Measurements from ENCODE around the gene INTS13. TPM values are rescaled to one million over a fixed set of nuclear protein-coding genes. Genes with fewer than 3 reads are reported as not detected.
"Not testable (repeated sequence)": the region's sequence is repeated elsewhere in the genome, so short reads cannot be mapped to it uniquely, and the experiment has no call there.

Gene INTS13
- total RNA-seq, 4 donors from 2014 or later = 6.4 to 120 (median 15.7) TPM

DNA sequence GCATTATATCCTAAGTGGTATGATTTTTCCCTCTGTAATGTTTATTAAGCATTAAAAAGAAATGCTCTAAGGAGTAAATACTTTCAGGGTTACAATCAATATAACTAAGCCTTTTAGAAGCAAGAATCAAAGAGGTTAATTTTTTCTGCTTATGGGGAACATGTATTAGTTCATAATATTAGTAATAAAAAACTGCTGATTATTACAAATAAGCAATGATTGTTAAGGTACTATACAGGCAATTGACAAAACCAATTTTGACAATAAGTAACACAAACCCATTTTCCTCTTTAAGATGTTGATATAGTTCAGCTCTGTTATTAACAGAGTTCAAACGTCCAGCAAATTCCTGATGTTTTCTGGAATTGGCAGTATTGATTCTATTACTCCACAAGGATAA, 31.8 kb downstream of the INTS13 start:
- no peak for TF ChIP-seq POLR2AphosphoS5 (IDR thresholded peaks at IDR 0.05)
- no peak for TF ChIP-seq POLR2A (IDR thresholded peaks at IDR 0.05)
- TF ChIP-seq EP300 (IDR thresholded peaks at IDR 0.05; ENCODE audit: low read depth) = no peak
- TF ChIP-seq, protein P1, sequence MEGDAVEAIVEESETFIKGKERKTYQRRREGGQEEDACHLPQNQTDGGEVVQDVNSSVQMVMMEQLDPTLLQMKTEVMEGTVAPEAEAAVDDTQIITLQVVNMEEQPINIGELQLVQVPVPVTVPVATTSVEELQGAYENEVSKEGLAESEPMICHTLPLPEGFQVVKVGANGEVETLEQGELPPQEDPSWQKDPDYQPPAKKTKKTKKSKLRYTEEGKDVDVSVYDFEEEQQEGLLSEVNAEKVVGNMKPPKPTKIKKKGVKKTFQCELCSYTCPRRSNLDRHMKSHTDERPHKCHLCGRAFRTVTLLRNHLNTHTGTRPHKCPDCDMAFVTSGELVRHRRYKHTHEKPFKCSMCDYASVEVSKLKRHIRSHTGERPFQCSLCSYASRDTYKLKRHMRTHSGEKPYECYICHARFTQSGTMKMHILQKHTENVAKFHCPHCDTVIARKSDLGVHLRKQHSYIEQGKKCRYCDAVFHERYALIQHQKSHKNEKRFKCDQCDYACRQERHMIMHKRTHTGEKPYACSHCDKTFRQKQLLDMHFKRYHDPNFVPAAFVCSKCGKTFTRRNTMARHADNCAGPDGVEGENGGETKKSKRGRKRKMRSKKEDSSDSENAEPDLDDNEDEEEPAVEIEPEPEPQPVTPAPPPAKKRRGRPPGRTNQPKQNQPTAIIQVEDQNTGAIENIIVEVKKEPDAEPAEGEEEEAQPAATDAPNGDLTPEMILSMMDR (IDR thresholded peaks at IDR 0.05) = no peak
- Histone ChIP-seq H3K4me3 (no peak overlapping the region), H3K9me3 (peaks cover 0 to 4% of the 10 kb centered on the region in 2 donors), H3K27me3 (no peaks in the 10 kb centered on the region), H3K27ac (no peak overlapping the region), H3K4me1 (no peaks in the 10 kb centered on the region), H3K36me3 (peaks cover 0 to 44% (median 15%) of the 10 kb centered on the region in 4 donors)
- in situ Hi-C loops (cut with MboI; ENCODE audit: low pct_ligation_motif_present in 1 of 4, low pct_unique_long_range_greater_than_20kb in 1 of 4, low sequenced_read_pairs in 3 of 4) (no loop called here), intact Hi-C loops (cut with DNase I; ENCODE audit: low total_unique reads) (no loop called here)
- 50 to 71% methylated on average over 1 of the region's 1 CpG for WGBS, 2 donors (ENCODE audit: low coverage in 1 of 2)
- DNase-seq = no peak

DNA sequence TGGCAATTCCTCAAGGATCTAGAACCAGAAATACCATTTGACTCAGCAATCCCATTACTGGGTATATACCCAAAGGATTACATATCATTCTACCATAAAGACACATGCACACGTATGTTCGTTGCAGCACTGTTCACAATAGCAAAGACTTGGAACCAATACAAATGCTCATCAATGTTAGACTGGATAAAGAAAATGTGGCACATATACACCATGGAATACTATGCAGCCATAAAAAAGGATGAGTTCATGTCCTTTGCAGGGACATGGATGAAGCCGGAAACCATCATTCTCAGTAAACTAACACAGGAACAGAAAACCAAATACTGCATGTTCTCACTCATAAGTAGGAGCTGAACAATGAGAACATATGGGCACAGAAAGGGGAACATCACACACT, 34.4 kb downstream of the INTS13 start:
- H3K4me3 ChIP-seq; H3K27ac ChIP-seq; in situ Hi-C loops (cut with MboI; ENCODE audit: low pct_ligation_motif_present in 1 of 4, low pct_unique_long_range_greater_than_20kb in 1 of 4, low sequenced_read_pairs in 3 of 4); H3K27me3 ChIP-seq; intact Hi-C loops (cut with DNase I; ENCODE audit: low total_unique reads); H3K9me3 ChIP-seq; DNase-seq; H3K4me1 ChIP-seq: not testable (repeated sequence)
- 63 to 67% methylated on average over 3 of the region's 3 CpGs for WGBS, 2 donors (ENCODE audit: low coverage in 1 of 2)
- peaks cover 0 to 36% (median 12%) of the 10 kb centered on the region in 4 donors for H3K36me3 ChIP-seq

DNA sequence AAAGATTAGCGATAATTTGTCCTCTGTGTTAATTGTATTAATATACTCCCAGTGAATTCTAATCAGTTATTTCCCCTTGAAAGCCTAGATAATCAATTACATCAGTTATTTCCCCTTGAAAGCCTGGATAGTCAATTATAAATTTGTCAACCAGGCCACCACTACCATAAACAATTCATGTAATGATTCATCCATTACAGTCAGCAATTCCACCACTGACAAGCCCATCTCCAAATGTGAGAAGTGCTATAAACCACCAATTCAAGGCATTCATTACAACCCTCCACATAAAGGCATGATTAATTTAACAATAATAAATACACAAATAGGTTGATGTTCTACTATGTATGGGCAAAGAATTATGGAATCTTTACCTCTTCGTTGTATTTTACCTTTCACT, 40.9 kb downstream of the INTS13 start:
- Histone ChIP-seq H3K27ac (no peak overlapping the region), H3K27me3 (no peaks in the 10 kb centered on the region), H3K9me3 (no peaks in the 10 kb centered on the region), H3K4me1 (no peaks in the 10 kb centered on the region), H3K36me3 (peaks cover 0 to under 1% (median 0%) of the 10 kb centered on the region in 4 donors), H3K4me3 (no peak overlapping the region)
- 93 to 99% methylated on average over 2 of the region's 2 CpGs for WGBS, 2 donors (ENCODE audit: low coverage in 1 of 2)
- intact Hi-C loops (cut with DNase I; ENCODE audit: low total_unique reads) = no loop called here
- TF ChIP-seq, protein P1 (IDR thresholded peaks at IDR 0.05) = no peak
- TF ChIP-seq POLR2A (IDR thresholded peaks at IDR 0.05) = no peak
- TF ChIP-seq EP300 (IDR thresholded peaks at IDR 0.05; ENCODE audit: low read depth) = no peak
- DNase-seq = no peak
- in situ Hi-C loops (cut with MboI; ENCODE audit: low pct_ligation_motif_present in 1 of 4, low pct_unique_long_range_greater_than_20kb in 1 of 4, low sequenced_read_pairs in 3 of 4) = no loop called here

DNA sequence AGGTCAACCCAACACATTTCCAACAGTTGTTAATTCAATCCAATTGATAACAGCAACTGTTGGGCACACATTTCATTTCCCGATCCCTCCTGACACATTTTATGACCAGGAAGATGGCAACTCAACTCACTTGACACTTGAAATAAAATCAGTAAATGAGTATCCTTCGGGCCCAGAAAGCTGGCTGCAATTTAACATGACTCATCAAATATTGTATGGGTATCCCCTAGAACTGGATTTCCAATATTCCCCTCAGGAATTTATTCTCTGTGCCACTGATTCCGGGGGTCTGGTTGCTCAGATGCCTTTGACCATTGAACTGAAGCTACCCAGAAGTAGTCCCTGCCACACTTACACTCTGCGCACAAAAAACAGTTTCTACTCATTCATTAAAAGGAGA, 42.1 kb downstream of the INTS13 start:
- no peak overlapping the region for H3K4me3 ChIP-seq
- no peaks in the 10 kb centered on the region for H3K27me3 ChIP-seq
- 92 to 100% methylated on average over 3 to 4 of the region's 4 CpGs for whole genome bisulfite sequencing, 2 donors (ENCODE audit: low coverage in 1 of 2)
- H3K4me1 ChIP-seq = no peaks in the 10 kb centered on the region
- no peak for DNase-seq
- intact Hi-C loops (cut with DNase I; ENCODE audit: low total_unique reads) (no loop called here), in situ Hi-C loops (cut with MboI; ENCODE audit: low pct_ligation_motif_present in 1 of 4, low pct_unique_long_range_greater_than_20kb in 1 of 4, low sequenced_read_pairs in 3 of 4) (no loop called here)
- H3K9me3 ChIP-seq = no peaks in the 10 kb centered on the region
- H3K36me3 ChIP-seq = no peaks in the 10 kb centered on the region
- TF ChIP-seq EP300 (IDR thresholded peaks at IDR 0.05; ENCODE audit: low read depth) (no peak), POLR2A (IDR thresholded peaks at IDR 0.05) (no peak), POLR2AphosphoS5 (IDR thresholded peaks at IDR 0.05) (no peak)
- TF ChIP-seq, protein P1 (IDR thresholded peaks at IDR 0.05) = no peak
- H3K27ac ChIP-seq = no peak overlapping the region

- WGBS, 2 donors (ENCODE audit: low coverage in 1 of 2) = 94% methylated on average over 1 of the region's 1 CpG; no CpG with 5 or more reads in 1 of the 2 donors
- no peak overlapping the region for H3K27ac ChIP-seq
- TF ChIP-seq POLR2A (IDR thresholded peaks at IDR 0.05) (no peak), EP300 (IDR thresholded peaks at IDR 0.05; ENCODE audit: low read depth) (no peak), POLR2AphosphoS5 (IDR thresholded peaks at IDR 0.05) (no peak)
- TF ChIP-seq, protein P1 (IDR thresholded peaks at IDR 0.05) = no peak
- H3K27me3 ChIP-seq = no peaks in the 10 kb centered on the region
- in situ Hi-C loops (cut with MboI; ENCODE audit: low pct_ligation_motif_present in 1 of 4, low pct_unique_long_range_greater_than_20kb in 1 of 4, low sequenced_read_pairs in 3 of 4) (no loop called here), intact Hi-C loops (cut with DNase I; ENCODE audit: low total_unique reads) (no loop called here)
- H3K9me3 ChIP-seq = no peaks in the 10 kb centered on the region
- no peaks in the 10 kb centered on the region for H3K36me3 ChIP-seq
- no peak overlapping the region for H3K4me3 ChIP-seq
- no peak for DNase-seq
- H3K4me1 ChIP-seq = no peaks in the 10 kb centered on the region
These were observed 46.1 kb downstream of the INTS13 start for GRCh38 chr12:26891704-26892103.
